ENCODE measurements around the gene PSMA7.
"Not testable (repeated sequence)": the region's sequence is repeated elsewhere in the genome, so short reads cannot be mapped to it uniquely, and the experiment has no call there.

Gene PSMA7

GRCh38 chr20:62118113-62119043 is 24.8 kb downstream of the PSMA7 start:
- DNase-seq = no peak

GRCh38 chr20:62117658-62118057 is 25.5 kb downstream of the PSMA7 start:
- peak; percentile 76 for DNase-seq

GRCh38 chr20:62117362-62117646 is 25.9 kb downstream of the PSMA7 start:
- DNase-seq = no peak

GRCh38 chr20:62116558-62117361 is 26.4 kb downstream of the PSMA7 start:
- no peak for DNase-seq

- not testable (repeated sequence) for DNase-seq
Observed at GRCh38 chr20:62115800-62116407, 27.3 kb downstream of the PSMA7 start.

- no peak for DNase-seq
Observed at GRCh38 chr20:62114894-62115293, 28.3 kb downstream of the PSMA7 start.

GRCh38 chr20:62112368-62112767 is 30.8 kb downstream of the PSMA7 start:
- DNase-seq = no peak

GRCh38 chr20:62111148-62111547 is 32.0 kb downstream of the PSMA7 start:
- no peak for DNase-seq

- DNase-seq = no peak
Observed at GRCh38 chr20:62105592-62105991, 37.6 kb downstream of the PSMA7 start.

GRCh38 chr20:62104791-62105345 is 38.3 kb downstream of the PSMA7 start:
- no peak for DNase-seq

GRCh38 chr20:62104234-62104789 is 38.9 kb downstream of the PSMA7 start:
- DNase-seq = no peak

- DNase-seq = no peak
Observed at GRCh38 chr20:62103508-62104233, 39.5 kb downstream of the PSMA7 start.

GRCh38 chr20:62101078-62101477 is 42.1 kb downstream of the PSMA7 start:
- no peak for DNase-seq

GRCh38 chr20:62097881-62098407 is 45.2 kb downstream of the PSMA7 start:
- DNase-seq = no peak

GRCh38 chr20:62096421-62097380 is 46.5 kb downstream of the PSMA7 start:
- DNase-seq = no peak

- DNase-seq = no peak
Observed at GRCh38 chr20:62089393-62089792, 53.8 kb downstream of the PSMA7 start.

- DNase-seq = no peak
Observed at GRCh38 chr20:62088258-62089127, 54.7 kb downstream of the PSMA7 start.

GRCh38 chr20:62087632-62088031 is 55.6 kb downstream of the PSMA7 start:
- DNase-seq = no peak

GRCh38 chr20:62087227-62087626 is 56.0 kb downstream of the PSMA7 start:
- no peak for DNase-seq
